H9 (cell line): ENCODE measurements around the gene SDC3. TPM values are rescaled to one million over a fixed set of nuclear protein-coding genes. Genes with fewer than 3 reads are reported as not detected.
A peak's percentile ranks its signal among the peaks of the same experiment; 100 is the strongest.

Experiments used
- DNase-seq: peaks from one replicate; pipeline ENCODE4 v3.0.0-alpha.2; 2017
- H2AFZ ChIP-seq: one replicate; pipeline ENCODE4 v1.6.1; 2013; ENCODE audit warnings: mild to moderate bottlenecking, low read length, control low read depth, moderate library complexity
- H2AK5ac ChIP-seq: 2 replicates; pipeline ENCODE4 v1.6.1; 2013; ENCODE audit warnings: low read length, control low read depth, mixed read lengths; ENCODE audit not compliant: insufficient read length
- H2BK120ac ChIP-seq: one replicate; pipeline ENCODE4 v1.6.1; 2013; ENCODE audit warnings: low read depth, mild to moderate bottlenecking, low read length, control low read depth, inconsistent platforms; ENCODE audit not compliant: poor library complexity, severe bottlenecking
- H2BK12ac ChIP-seq: 2 replicates; pipeline ENCODE4 v1.6.1; 2013; ENCODE audit warnings: low read length, control low read depth, mixed read lengths, low read depth; ENCODE audit not compliant: insufficient read length
- H2BK15ac ChIP-seq: 2 replicates; pipeline ENCODE4 v1.6.1; 2013; ENCODE audit warnings: low read depth, low read length, control low read depth
- H2BK20ac ChIP-seq: one replicate; pipeline ENCODE4 v1.6.1; 2013; ENCODE audit warnings: low read depth, mild to moderate bottlenecking, low read length, control low read depth, inconsistent platforms; ENCODE audit not compliant: poor library complexity, severe bottlenecking
- H2BK5ac ChIP-seq: 2 replicates; pipeline ENCODE4 v1.6.1; 2013; ENCODE audit warnings: low read length, control low read depth, mixed read lengths; ENCODE audit not compliant: insufficient read length
- H3K14ac ChIP-seq: 2 replicates; pipeline ENCODE4 v1.6.1; 2013; ENCODE audit warnings: low read length, control low read depth; ENCODE audit not compliant: insufficient read depth
- H3K18ac ChIP-seq: 2 replicates; pipeline ENCODE4 v1.6.1; 2013; ENCODE audit warnings: low read depth, mild to moderate bottlenecking, mixed read lengths, low read length, control low read depth; ENCODE audit not compliant: insufficient read length
- H3K23ac ChIP-seq: 2 replicates; pipeline ENCODE4 v1.6.1; 2013; ENCODE audit warnings: low read length, control low read depth, mixed read lengths, low read depth; ENCODE audit not compliant: insufficient read length
- H3K23me2 ChIP-seq: 2 replicates; pipeline ENCODE4 v1.6.1; 2013; ENCODE audit warnings: low read depth, mild to moderate bottlenecking, mixed read lengths, low read length, control low read depth; ENCODE audit not compliant: insufficient read length, poor library complexity, severe bottlenecking
- H3K27ac ChIP-seq: 2 replicates; pipeline ENCODE4 v1.5.1; 2013; ENCODE audit warnings: low read length, control low read depth, mixed read lengths, low read depth; ENCODE audit not compliant: insufficient read length
- H3K27me3 ChIP-seq: 2 replicates; pipeline ENCODE4 v1.6.1; 2013; ENCODE audit warnings: low read length, control low read depth, inconsistent platforms; ENCODE audit not compliant: insufficient read depth
- H3K4ac ChIP-seq: 2 replicates; pipeline ENCODE4 v1.6.1; 2013; ENCODE audit warnings: low read depth, mild to moderate bottlenecking, control low read depth, inconsistent platforms, low read length, moderate library complexity
- H3K4me1 ChIP-seq: 2 replicates; pipeline ENCODE4 v1.6.1; 2013; ENCODE audit warnings: low read length, control low read depth, inconsistent platforms; ENCODE audit not compliant: insufficient read depth
- H3K4me2 ChIP-seq: 2 replicates; pipeline ENCODE4 v1.6.1; 2013; ENCODE audit warnings: low read length, control low read depth, mixed read lengths; ENCODE audit not compliant: insufficient read length, insufficient read depth
- H3K56ac ChIP-seq: 2 replicates; pipeline ENCODE4 v1.6.1; 2013; ENCODE audit warnings: low read depth, mild to moderate bottlenecking, mixed read lengths, low read length, control low read depth; ENCODE audit not compliant: insufficient read length
- H3K79me1 ChIP-seq: 2 replicates; pipeline ENCODE4 v1.6.1; 2013; ENCODE audit warnings: low read depth, mild to moderate bottlenecking, moderate library complexity, low read length, control low read depth, inconsistent platforms; ENCODE audit not compliant: insufficient read depth, poor library complexity, severe bottlenecking
- H3K79me2 ChIP-seq: 2 replicates; pipeline ENCODE4 v1.6.1; 2013; ENCODE audit warnings: low read length, control low read depth, inconsistent platforms; ENCODE audit not compliant: insufficient read depth
- H3K9ac ChIP-seq: 2 replicates; pipeline ENCODE4 v1.6.1; 2013; ENCODE audit warnings: low read length, control low read depth, mixed read lengths; ENCODE audit not compliant: insufficient read length; ENCODE audit errors: extremely low read depth
- H3K9me3 ChIP-seq: one replicate; pipeline ENCODE4 v1.6.1; 2013; ENCODE audit warnings: low read depth, low read length, inconsistent platforms; ENCODE audit not compliant: control insufficient read depth
- H3T11ph ChIP-seq: one replicate; pipeline ENCODE4 v1.6.1; 2013; ENCODE audit warnings: mild to moderate bottlenecking, low read length, control low read depth, inconsistent platforms
- H4K20me1 ChIP-seq: one replicate; pipeline ENCODE4 v1.6.1; 2013; ENCODE audit not compliant: control insufficient read depth, insufficient read length, insufficient read depth
- H4K5ac ChIP-seq: 2 replicates; pipeline ENCODE4 v1.6.1; 2013; ENCODE audit warnings: low read depth, mild to moderate bottlenecking, mixed read lengths, low read length, control low read depth; ENCODE audit not compliant: insufficient read length
- H4K8ac ChIP-seq: replicated peaks from 2 replicates; pipeline ENCODE4 v1.6.1; 2013; ENCODE audit warnings: low read length, control low read depth, mixed read lengths, low read depth; ENCODE audit not compliant: insufficient read length
- H4K91ac ChIP-seq: 2 replicates; pipeline ENCODE4 v1.6.1; 2013; ENCODE audit warnings: low read depth, mild to moderate bottlenecking, moderate library complexity, mixed read lengths, low read length, control low read depth; ENCODE audit not compliant: insufficient read length
- H3K27ac Mint-ChIP-seq, 3 experiments: 2 replicates in 2 of 3; 3 replicates in 1 of 3; pipeline ENCODE4 v1.8.0; 2020 to 2021; ENCODE audit warnings: mixed read lengths in 3 of 3, mild to moderate bottlenecking in 1 of 3, moderate library complexity in 1 of 3
- H3K27me3 Mint-ChIP-seq: 2 replicates; pipeline ENCODE4 v1.8.0; 2021; ENCODE audit warnings: low read depth, mild to moderate bottlenecking, moderate library complexity, mixed read lengths
- H3K36me3 Mint-ChIP-seq, 3 experiments: 2 replicates in 2 of 3; 3 replicates in 1 of 3; pipeline ENCODE4 v1.8.0; 2020 to 2021; ENCODE audit warnings: low read depth in 3 of 3, mixed read lengths in 3 of 3; ENCODE audit not compliant: insufficient read depth in 1 of 3
- H3K4me1 Mint-ChIP-seq, 2 experiments: 2 replicates each; pipeline ENCODE4 v1.8.0; 2020; ENCODE audit warnings: mixed read lengths in 2 of 2
- H3K4me3 Mint-ChIP-seq, 2 experiments: 2 replicates in 1 of 2; 3 replicates in 1 of 2; pipeline ENCODE4 v1.8.0; 2020 to 2021; ENCODE audit warnings: mild to moderate bottlenecking in 2 of 2, mixed read lengths in 2 of 2, moderate library complexity in 1 of 2
- H3K9me3 Mint-ChIP-seq, 2 experiments: 2 replicates in 1 of 2; 3 replicates in 1 of 2; pipeline ENCODE4 v1.8.0; 2020; ENCODE audit warnings: mild to moderate bottlenecking in 2 of 2, mixed read lengths in 2 of 2, moderate library complexity in 1 of 2
- CTCF ChIP-seq: fragments of 200-600 bp; sonication (generic); conservative IDR thresholded peaks from 3 replicates; pipeline ENCODE4 v1.8.0; 2021; ENCODE audit warnings: antibody characterized with exemption, mild to moderate bottlenecking
- WGBS: extraction: QIAGEN DNeasy Blood & Tissue Kit; methylation state at CpG from one replicate; pipeline ENCODE4 v1.1.7; 2013; ENCODE audit warnings: missing lambda C conversion rate, low lambda C conversion rate, mixed read lengths; ENCODE audit not compliant: insufficient read length; ENCODE audit errors: extremely low coverage; 5-methylcytosine and 5-hydroxymethylcytosine counted together
- total RNA-seq: library from RNA; stranded (reverse); gene quantifications from 2 replicates; pipeline ENCODE4 v1.2.1, GENCODE V29; 2021

Gene SDC3
- total RNA-seq, 1 experiment from 2014 or later: 25.9 TPM

- H3T11ph ChIP-seq: no peak overlapping the region
- H2BK12ac ChIP-seq: no peak overlapping the region
- H2BK120ac ChIP-seq: no peak overlapping the region
- H3K4me2 ChIP-seq: no peak overlapping the region
- no peaks in the 10 kb centered on the region for H3K23me2 ChIP-seq
- no peak overlapping the region for H3K56ac ChIP-seq
- Mint-ChIP-seq H3K9me3 (no peaks in the 10 kb centered on the region; a peak in 1 of 5 replicates), H3K27me3 (peaks cover 2% of the 10 kb centered on the region), H3K36me3 (peaks cover 0 to 5% (median 0%) of the 10 kb centered on the region in 3 experiments; a peak in 2 of 7 replicates), H3K4me1 (peaks cover 22 to 31% of the 10 kb centered on the region in 2 experiments), H3K4me3 (no peak overlapping the region), H3K27ac (peak overlapping the region; percentile 68 to 80 (median 71); a peak in 5 of 7 replicates)
- H4K5ac ChIP-seq: no peak overlapping the region
- no peak for TF ChIP-seq CTCF
- no peak overlapping the region for H3K18ac ChIP-seq
- H3K4ac ChIP-seq: no peak overlapping the region
- no peaks in the 10 kb centered on the region for H3K4me1 ChIP-seq
- no CpG with 5 or more reads among the region's 6 CpGs for WGBS
- H2AFZ ChIP-seq: no peak overlapping the region
- no peak overlapping the region; the same call in 1 of the 2 replicates for H3K14ac ChIP-seq
- no peaks in the 10 kb centered on the region for H3K79me2 ChIP-seq
- H4K8ac ChIP-seq: no peak overlapping the region
- H3K23ac ChIP-seq: no peak overlapping the region
- H2BK5ac ChIP-seq: no peak overlapping the region
- no peak overlapping the region for H3K27ac ChIP-seq
- no peaks in the 10 kb centered on the region for H3K9me3 ChIP-seq
- H2AK5ac ChIP-seq: no peak overlapping the region
- no peak overlapping the region for H2BK15ac ChIP-seq
- H3K79me1 ChIP-seq: no peaks in the 10 kb centered on the region
- no peaks in the 10 kb centered on the region for H4K20me1 ChIP-seq
- H4K91ac ChIP-seq: no peak overlapping the region
- no peak overlapping the region for H2BK20ac ChIP-seq
- no peak for DNase-seq
- H3K27me3 ChIP-seq: no peaks in the 10 kb centered on the region
- no peak overlapping the region for H3K9ac ChIP-seq
Measured at GRCh38 chr1:30895382-30895943, 13.1 kb downstream of the SDC3 start.
